HG02623 (cell line): ENCODE measurements around the gene RMC1.
"Not testable (repeated sequence)": the region's sequence is repeated elsewhere in the genome, so short reads cannot be mapped to it uniquely, and the experiment has no call there.

Source experiments
- ATAC-seq: cut with Tn5 transposase; IDR thresholded peaks from one replicate; pipeline ENCODE4 v1.9.1; 2021; ENCODE audit warnings: moderate library complexity; ENCODE audit not compliant: unreplicated experiment

The RMC1 gene

DNA sequence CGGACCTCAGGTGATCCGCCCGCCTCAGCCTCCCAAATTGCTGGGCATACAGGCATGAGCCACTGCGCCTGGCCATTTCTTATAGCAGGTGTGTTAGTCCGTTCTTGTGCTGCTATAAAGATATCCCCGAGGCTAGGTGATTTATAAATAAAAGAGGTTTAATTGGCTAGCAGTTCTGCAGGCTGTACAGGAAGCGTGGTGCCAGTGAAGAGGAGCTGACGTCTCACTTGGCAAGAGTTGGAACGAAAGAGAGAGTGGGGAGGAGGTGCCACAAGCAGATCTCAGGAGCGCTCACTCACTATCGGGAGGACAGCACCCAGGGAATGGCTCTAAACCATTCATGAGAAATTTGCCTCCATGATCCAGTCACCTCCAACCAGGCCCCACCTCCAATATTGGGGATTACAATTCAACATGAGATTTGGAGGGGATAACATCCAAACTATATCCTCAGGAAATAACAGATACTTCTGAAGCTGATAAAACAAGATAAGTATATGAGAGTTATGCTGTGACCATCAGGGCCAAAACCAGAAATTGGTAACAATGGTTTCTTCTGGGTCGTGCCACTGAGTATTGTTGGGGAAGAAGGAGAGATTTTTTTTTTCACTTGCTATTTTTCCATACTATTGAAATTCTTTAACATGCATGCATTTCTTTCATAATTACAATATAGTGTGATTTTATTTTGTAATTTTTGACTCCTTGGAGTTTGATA is 7.4 kb upstream of the RMC1 start:
- ATAC-seq = no peak

DNA sequence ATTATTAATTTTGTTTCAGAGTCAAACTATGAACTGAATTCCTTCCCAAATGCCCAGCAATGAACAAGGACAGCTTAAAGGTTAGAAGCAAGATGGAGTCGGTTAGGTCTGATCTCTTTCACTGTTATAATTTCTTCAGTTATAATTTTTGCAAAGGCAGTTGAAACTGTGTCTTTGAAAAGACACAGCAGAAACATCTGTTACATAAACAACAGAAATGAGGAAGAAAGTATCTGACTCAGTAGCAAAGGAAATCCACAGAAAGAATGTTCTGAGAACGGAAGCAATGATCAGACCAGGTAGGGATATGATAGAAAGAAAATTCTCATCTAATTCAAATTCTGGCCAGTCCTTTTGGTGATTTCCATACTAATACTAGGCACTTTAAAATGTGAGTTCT is 5.2 kb upstream of the RMC1 start:
- ATAC-seq = no peak

DNA sequence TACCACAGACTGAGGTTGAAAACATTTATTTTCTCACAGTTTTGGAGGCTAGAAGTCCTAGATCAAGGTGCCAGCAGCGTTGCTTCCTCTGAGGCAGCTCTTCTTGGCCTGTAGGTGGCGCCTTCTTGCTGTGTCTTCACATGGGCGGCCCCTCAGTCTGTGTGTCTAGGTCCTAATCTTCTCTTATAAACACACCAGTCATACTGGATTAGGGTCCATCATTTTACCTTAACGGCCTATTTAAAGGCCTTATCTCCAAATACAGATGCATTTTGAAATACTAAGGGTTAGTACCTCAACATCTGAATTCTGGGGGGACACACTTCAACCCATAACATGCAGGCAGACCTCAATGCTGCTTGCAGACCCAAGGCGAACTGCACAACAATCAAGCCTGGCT is 4.4 kb upstream of the RMC1 start:
- peak; percentile 21 for ATAC-seq

DNA sequence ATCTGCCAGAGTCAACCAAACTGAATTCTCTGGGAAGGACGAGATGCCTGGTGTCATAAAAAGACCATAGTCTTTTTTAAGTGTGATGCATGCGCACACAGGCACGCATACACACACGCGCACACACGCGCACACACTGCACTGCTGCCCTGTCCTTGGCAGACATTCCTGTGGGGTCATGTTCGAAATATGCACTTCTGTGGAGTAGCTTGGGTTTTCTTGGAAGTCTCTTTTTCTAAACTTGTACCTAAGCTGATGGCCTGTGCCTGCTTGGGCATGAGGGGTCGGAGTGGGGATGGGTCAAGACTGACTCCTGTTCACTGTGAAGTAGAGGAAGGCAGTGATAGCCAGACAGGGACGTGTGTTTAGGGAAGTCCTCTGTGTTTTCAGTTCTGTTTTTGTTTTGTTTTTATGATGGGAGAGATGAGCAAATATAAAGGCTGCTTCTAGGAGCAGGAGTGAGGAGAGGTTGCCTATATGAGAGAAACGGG is 4.0 kb upstream of the RMC1 start:
- ATAC-seq = no peak

DNA sequence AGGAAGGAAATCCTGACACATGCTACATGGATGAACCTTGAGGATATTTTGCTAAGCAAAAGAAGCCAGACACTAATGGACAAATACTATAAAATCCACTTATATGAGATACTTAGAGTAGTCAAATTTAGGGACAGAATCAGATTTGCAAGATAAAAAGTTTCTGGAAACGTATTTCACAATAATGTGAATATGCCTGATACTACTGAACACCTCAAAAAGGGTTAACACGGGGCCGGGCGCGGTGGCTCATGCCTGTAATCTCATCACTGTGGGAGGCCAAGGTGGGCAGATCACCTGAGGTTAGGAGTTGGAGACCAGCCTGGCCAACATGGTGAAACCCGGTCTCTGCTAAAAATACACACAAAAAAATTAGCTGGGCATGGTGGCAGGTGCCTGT is 1.7 kb upstream of the RMC1 start:
- ATAC-seq = no peak

DNA sequence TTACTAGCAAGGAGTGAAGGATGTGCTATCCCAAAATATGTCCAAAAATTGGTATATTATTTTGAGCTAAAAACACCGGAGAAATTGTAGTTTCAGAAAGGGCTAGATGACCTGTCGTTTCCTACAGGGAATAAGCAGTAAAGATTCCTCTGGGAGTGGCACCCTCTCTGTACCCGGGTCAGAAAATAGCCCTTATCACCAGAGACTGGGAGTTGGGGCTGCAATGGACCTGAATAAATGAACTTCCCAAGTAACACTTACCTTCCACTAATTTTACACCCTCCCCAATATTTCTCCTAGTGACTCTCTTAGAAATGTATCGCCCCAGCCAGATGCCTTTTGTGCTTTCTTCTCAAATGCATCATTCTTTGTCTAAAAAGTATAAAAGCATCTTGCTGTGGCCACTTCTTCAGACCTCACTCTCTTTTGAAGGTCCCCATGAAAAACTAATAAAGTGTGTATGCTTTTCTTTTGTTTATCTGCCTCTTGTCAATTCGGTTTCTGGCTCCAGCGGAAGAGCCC is 734 bp upstream of the RMC1 start:
- ATAC-seq = no peak

DNA sequence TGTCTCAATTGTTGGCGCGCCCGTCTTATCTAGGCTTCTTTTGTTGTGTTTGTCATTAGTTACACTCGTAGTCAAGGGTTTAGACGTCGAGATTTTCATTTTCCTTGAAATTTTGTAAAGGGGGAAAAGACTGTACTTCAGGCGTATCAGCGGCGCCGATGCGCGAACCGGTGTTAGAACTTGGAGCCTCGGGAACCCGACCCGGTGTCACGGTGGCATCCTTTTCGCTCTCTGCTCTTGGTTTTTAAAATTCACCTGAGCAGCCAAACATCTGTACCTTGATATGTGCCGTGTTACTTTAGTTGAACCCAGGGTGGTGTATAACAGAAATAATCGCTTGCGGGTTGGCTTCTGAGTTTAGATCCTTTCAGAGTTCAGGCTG is 643 bp downstream of the RMC1 start:
- ATAC-seq = no peak

DNA sequence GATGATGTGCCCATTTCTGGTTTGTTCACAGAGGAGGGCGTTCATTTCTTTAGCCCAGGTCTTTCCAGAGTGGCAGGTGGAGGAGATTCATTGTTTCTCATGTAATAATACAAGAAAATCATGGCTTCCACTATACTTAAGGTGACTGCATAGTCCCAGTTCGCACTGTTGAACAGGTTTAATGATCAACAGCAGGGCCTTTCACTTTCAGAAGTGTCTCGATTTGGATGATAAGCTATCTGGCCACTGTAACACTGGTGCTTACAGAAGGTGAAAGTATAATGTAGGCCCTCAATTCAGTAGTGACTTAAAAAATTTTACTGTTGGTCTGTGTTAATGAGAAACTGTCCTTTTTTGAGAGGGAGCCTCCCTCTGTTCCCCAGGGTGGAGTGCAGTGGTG is 1.4 kb downstream of the RMC1 start:
- peak; percentile 42 for ATAC-seq

DNA sequence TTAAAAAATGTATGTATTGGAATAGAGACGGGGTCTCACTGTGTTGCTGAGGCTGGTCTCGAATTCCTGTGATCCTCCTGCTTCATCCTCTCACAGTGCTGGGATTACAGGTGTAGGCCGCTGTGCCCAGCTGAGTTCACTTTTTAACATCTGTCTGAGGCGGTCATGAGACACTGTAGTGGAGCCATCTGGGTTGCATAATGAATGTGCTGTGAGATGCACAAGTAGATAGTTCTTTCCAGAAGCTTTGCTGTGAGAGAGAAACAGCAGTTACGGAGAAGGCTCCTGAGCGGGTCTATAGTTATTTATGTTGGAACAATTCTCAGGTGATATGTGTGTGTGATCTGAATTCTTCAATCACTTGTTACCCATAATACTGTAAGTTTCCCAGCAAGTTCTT is 3.1 kb downstream of the RMC1 start:
- no peak for ATAC-seq

DNA sequence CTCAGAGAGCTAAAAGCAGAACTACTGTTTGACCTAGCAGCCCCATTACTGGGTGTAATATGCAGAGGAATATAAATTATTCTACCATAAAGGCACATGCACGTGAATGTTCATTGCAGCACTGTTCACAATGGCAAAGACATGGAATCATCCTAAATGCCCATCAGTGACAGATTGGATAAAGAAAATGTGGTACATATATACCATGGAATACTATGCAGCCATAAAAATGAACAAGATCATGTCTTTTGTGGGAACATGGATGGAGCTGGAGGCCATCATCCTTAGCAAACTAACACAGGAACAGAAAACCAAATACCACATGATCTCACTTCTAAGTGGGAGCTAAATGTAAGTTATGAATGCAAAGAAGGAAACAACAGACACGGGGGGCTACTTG is 7.6 kb downstream of the RMC1 start:
- ATAC-seq = not testable (repeated sequence)

DNA sequence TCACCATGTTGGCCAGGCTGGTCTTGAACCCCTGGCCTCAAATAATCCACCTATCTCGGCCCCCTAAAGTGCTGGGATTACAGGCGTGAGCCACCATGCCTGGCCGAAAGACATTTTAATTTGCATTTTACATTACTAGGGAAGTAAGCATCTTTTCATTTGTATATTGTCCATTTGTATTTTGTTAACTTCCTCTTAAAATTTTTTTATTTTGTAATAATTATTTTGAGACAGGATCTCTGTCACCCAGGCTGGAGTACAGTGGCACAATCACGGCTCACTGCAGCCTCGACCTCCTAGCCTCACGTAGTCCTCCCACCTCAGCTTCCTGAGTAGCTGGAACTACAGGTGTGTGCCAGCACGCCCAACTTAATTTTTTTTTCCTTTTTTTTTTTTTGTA is 8.9 kb downstream of the RMC1 start:
- ATAC-seq = not testable (repeated sequence)

DNA sequence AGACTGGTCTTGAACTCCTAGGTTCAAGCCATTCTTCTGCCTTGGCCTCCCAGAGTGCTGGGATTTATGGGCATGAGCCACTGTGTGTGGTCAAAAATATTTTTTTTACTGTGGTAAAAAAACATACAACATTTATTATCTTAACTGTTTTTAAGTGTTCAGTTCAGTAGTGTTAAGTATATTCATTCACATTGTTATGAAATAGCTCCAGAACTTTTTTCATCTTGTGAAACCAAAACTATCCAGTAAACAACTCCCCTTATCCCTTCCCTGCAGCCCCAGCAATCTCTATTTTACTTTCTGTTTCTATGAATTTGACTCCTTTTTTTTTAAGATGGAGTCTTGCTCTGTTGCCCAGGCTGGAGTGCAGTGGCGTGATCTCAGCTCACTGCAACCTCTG is 9.3 kb downstream of the RMC1 start:
- ATAC-seq = no peak

DNA sequence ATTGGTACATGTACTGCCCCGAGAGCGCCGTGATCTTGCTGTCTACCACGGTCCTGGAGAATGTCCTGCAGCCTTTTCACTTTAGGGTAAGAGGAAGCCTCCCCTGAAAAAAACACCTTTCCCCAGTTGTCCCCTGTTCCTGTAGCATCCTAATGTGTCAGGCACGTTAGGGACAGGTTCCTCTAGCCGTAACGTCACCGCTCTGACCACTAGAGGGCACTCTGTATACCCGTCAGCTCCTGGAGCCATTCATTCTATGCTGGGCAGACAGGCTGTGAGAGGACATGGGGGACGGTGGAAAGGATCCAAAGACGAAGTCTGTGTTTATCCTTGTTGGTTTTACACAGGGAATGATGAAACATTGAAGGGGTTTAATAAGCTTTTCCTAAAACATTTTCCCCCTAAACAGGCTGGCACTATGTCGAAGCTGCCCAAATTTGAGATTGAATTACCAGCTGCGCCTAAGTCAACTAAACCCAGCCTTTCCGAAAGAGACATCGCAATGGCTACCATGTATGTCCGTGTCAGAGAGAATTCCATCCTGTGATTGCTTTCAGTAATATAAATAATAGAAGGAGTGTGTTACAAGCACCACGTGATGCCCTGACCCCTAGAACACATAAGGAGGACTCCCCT is 12.7 kb downstream of the RMC1 start:
- ATAC-seq = peak; percentile 84

DNA sequence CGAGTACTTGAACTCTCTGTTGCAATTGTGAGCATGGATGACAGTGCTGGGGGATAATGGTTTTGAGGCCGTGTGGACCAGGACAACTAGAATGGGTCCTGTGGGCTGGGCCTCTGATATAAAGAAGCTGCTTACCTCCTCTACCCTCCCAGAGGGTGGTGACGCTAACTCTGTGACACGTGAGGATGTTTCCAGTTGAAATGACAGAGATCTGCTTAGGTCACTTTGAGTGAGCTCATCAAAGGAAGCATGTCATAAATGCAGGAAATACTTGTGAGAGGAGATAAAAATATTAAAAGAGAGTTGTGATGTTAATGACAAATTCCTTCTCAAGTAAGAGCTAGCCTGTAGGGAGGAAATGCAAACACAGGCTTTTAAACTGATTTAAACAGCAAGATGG is 16.4 kb downstream of the RMC1 start:
- no peak for ATAC-seq

DNA sequence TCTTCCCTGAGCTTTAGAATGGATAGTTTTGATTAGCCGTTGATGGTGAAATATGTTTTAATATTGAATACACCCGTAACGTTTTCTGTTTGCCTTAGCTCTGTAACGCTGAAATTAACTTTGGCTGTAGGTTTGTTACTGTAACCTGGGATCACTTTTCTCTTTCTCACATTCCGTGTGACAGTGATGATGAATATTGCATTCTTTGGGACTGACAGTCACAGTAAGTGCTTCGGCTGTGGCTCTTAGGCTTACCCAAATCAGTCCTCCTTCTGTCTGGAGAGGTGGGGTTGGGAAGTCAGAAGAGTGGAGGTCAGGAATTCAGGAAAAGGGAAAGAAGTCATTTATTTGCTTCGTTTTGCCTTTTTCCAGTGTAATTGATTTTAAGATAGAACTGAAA is 18.0 kb downstream of the RMC1 start:
- ATAC-seq = no peak

DNA sequence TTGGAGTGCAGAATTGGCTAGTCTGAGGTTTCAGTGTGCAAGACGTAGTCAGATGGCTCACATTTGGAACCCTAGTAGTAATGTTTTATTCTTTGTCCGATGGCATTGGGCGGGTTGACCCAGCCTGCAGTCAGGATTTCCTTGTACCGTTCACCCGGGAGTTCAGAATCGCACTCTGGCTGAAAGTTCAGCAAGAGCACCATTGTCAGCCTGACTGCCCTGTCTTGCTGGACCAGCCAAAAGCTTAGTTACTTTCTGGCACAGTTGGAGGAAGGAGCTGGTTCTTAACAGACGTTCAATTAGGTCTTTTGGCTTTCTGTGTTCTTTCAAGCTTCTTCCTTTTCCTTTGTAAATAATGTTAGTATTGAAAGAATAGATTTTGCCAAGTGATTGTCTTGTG is 18.6 kb downstream of the RMC1 start:
- no peak for ATAC-seq

DNA sequence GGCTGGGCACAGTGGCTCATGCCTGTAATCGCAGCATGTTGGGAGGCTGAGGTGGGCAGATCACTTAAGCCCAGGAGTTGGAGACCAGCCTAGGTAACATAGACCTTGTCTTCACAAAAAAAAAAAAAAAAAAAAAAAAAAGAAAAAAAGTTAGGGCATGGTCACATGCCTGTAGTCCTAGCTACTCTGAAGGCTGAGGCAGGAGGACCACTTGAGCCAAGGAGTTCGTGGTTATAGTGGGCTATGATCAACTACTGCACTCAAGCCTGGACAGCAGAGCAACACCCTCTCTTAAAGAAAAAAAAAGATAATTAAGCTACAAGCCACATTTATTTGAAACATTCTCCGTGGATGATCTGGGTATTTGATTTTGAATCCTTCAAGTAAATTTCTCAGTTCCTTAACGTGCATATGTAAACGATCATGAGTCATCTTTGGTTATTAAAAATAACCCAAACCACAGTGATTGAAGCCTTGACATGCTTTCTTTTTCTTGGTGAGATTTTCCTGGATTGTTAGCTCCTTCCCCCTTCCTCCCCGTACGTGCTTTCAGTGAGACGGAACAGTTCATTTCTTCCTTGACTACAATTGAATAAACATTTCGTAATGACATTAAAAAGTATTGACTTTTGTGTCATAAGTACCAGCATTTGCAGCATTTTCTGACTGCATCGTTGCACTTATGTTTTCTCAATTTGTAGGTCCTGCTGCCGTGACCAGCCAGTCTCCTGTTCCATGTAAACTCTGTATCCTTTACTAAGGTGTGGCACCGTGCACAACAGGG is 20.3 kb downstream of the RMC1 start:
- ATAC-seq = no peak

DNA sequence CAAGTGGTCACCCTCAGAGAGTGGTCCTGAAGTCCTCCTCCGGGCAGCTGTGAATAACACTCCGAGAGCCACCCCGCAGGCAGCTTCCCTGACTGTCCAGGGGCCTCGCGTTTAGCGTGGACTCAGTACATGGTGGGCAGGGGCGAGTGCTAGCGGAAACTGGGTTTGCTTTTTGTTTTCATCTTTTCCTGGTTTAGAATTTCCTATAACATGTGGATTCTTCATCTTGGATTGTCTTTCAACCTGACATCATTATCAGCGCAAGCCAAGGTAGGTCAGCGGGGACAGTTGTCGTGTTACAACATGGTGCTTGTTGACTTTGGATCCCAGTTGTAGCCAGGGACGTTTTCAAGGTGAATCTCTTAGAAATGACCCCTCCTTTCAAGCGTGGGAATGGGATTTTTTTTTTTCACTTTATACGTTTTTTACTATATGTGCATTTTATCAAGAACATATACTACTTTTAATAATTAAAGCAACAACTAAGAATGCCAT is 20.9 kb downstream of the RMC1 start:
- ATAC-seq = no peak

DNA sequence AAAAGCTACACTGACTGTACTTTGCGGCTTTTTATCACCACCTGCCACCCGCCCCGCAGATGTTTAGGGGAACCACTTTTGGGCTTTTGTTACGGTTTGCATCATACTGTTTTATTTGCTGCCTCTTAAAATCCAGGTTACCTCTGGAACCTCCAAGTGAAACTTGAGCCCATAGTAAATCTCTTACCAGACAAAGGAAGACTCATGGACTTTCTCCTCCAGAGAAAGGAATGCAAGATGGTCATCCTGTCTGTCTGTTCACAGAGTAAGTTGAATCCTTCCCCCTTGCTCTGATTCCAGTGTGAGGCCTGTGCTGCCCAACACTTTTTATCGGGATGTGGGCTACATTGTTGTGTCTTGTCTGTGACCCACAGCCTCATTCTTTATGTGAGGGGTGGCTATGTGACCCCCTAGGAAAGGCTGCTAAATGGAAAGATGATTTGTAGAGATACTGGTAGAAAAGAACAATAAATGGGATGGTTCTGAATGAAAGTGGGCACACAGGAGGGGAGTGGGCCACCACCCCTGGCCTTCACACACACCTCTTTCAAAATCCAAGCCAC is 23.3 kb downstream of the RMC1 start:
- ATAC-seq = no peak

DNA sequence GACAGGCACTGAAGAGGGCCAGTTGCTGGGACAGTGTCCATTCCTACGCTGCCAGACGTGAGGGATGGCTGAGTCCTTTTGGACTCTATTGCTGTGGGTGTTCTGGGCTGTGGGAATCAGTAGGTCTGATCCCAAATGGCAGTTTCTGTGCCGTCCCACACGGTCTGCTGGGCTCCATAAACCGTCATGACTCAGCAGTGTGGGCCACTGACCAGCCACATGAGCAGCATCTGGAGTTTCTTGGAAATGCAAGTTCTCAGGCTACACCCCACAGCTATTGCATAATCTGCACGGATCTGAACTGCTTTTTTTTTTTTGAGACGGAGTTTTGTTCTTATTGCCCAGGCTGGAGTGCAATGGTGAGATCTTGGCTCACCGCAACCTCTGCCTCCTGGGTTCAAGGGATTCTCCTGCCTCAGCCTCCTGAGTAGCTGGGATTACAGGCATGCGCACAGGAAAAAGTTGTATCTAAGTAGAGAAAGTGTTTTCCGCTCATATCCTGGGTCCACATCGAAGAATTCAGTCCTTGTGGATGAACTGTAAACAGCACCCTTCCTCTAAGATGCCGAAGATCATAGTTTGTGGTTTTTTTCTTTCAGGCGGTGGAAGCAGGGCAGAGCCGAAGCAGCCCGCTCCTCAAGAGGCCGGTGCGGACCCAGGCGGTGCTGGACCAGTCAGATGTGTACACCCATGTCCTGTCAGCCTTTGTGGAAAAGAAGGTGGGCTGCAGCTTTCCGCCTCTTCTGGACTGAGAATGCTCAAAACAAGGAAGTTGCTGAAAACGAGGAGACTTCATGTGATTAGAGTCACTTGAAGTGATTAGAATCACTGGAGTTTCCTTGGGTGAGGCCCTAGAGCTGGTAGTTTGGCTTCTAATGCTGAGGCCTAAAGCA is 25.5 kb downstream of the RMC1 start:
- ATAC-seq = no peak
